ENCODE data around the gene TP53.

TP53 gene

DNA sequence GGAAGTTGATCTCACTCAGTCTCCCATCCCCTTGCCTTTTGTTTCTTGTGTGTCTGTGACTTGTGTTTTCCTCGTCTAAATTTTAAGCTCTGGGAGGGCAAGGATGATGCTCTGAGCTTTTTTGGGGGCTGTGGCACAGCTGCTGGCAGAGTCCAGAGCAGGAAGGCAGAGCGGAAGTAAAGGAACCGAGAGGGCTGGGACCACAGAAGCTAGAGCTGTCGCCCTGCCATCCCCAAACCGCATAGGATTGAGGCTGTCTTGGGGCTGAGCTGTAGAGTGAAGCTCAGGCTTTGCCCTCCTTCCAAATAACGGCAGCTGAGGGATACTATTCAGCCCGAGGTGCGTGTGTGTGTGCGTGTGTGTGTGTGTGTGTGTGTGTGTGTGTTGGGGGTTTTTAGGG, 26.5 kb upstream of the TP53 start:
- Histone ChIP-seq H3K4me3 (replicated peaks; ENCODE audit: insufficient read depth, low read length) (no peak overlapping the region), H3K27ac (replicated peaks) (no peak overlapping the region), H3K27me3 (ENCODE audit: insufficient read depth, poor library complexity, severe bottlenecking) (no peaks in the 10 kb centered on the region)
- DNase-seq (ENCODE audit: low read depth in 1 of 2, low spot score in 1 of 2) = peak in 1 of 2 experiments; percentile 29
- TF ChIP-seq GABPA (IDR thresholded peaks at IDR 0.05; ENCODE audit: low read depth) (no peak), POLR2AphosphoS5 (IDR thresholded peaks at IDR 0.05; ENCODE audit: low read depth) (no peak), SPI1 (IDR thresholded peaks at IDR 0.05; ENCODE audit: borderline replicate concordance, low read depth) (no peak)
- TF ChIP-seq, protein P1, sequence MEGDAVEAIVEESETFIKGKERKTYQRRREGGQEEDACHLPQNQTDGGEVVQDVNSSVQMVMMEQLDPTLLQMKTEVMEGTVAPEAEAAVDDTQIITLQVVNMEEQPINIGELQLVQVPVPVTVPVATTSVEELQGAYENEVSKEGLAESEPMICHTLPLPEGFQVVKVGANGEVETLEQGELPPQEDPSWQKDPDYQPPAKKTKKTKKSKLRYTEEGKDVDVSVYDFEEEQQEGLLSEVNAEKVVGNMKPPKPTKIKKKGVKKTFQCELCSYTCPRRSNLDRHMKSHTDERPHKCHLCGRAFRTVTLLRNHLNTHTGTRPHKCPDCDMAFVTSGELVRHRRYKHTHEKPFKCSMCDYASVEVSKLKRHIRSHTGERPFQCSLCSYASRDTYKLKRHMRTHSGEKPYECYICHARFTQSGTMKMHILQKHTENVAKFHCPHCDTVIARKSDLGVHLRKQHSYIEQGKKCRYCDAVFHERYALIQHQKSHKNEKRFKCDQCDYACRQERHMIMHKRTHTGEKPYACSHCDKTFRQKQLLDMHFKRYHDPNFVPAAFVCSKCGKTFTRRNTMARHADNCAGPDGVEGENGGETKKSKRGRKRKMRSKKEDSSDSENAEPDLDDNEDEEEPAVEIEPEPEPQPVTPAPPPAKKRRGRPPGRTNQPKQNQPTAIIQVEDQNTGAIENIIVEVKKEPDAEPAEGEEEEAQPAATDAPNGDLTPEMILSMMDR (IDR thresholded peaks at IDR 0.05; ENCODE audit: insufficient read depth, low read length) = no peak
- TF ChIP-seq, protein P2, sequence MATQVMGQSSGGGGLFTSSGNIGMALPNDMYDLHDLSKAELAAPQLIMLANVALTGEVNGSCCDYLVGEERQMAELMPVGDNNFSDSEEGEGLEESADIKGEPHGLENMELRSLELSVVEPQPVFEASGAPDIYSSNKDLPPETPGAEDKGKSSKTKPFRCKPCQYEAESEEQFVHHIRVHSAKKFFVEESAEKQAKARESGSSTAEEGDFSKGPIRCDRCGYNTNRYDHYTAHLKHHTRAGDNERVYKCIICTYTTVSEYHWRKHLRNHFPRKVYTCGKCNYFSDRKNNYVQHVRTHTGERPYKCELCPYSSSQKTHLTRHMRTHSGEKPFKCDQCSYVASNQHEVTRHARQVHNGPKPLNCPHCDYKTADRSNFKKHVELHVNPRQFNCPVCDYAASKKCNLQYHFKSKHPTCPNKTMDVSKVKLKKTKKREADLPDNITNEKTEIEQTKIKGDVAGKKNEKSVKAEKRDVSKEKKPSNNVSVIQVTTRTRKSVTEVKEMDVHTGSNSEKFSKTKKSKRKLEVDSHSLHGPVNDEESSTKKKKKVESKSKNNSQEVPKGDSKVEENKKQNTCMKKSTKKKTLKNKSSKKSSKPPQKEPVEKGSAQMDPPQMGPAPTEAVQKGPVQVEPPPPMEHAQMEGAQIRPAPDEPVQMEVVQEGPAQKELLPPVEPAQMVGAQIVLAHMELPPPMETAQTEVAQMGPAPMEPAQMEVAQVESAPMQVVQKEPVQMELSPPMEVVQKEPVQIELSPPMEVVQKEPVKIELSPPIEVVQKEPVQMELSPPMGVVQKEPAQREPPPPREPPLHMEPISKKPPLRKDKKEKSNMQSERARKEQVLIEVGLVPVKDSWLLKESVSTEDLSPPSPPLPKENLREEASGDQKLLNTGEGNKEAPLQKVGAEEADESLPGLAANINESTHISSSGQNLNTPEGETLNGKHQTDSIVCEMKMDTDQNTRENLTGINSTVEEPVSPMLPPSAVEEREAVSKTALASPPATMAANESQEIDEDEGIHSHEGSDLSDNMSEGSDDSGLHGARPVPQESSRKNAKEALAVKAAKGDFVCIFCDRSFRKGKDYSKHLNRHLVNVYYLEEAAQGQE (IDR thresholded peaks at IDR 0.05; ENCODE audit: insufficient replicate concordance, low read depth) = no peak

DNA sequence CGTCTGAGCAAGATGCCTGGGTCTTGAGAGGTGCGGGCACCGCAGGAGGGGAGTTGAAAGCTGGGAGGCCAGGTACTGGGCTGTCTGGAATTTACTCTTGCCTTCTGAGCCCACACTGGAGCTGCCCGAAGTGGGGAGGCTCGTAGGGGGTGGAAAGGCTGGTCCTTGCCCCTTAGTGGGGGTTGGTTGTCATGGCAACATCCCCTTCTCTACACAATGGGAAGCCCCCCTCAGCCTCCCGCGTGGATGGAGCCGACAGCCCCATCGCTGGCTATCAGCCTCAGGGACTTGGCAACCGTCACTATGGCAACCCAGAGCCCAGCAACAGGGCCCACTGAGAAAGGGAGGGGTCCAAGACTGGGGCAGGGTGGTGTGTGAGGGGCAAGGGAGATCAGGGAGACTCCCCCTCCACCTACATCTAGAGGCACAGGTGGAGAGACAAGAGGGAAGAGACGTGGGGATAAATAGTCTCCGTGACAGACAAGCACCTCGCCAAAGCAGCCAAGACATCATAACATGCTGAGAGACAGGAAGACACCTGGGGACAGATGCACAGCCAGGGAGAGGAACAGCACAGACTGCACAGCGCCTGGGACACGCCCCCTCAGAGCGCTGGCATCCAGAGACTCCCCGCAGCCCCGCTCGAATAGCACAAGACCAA, 25.0 kb upstream of the TP53 start:
- Histone ChIP-seq H3K27ac (replicated peaks) (no peak overlapping the region), H3K27me3 (ENCODE audit: insufficient read depth, poor library complexity, severe bottlenecking) (no peaks in the 10 kb centered on the region), H3K4me3 (replicated peaks; ENCODE audit: insufficient read depth, low read length) (no peak overlapping the region)
- TF ChIP-seq, protein P1 (IDR thresholded peaks at IDR 0.05; ENCODE audit: insufficient read depth, low read length) = no peak
- TF ChIP-seq POLR2AphosphoS5 (IDR thresholded peaks at IDR 0.05; ENCODE audit: low read depth) (no peak), SPI1 (IDR thresholded peaks at IDR 0.05; ENCODE audit: borderline replicate concordance, low read depth) (no peak), GABPA (IDR thresholded peaks at IDR 0.05; ENCODE audit: low read depth) (no peak)
- TF ChIP-seq, protein P2 (IDR thresholded peaks at IDR 0.05; ENCODE audit: insufficient replicate concordance, low read depth) = no peak
- DNase-seq (ENCODE audit: low read depth in 1 of 2, low spot score in 1 of 2) = no peak

DNA sequence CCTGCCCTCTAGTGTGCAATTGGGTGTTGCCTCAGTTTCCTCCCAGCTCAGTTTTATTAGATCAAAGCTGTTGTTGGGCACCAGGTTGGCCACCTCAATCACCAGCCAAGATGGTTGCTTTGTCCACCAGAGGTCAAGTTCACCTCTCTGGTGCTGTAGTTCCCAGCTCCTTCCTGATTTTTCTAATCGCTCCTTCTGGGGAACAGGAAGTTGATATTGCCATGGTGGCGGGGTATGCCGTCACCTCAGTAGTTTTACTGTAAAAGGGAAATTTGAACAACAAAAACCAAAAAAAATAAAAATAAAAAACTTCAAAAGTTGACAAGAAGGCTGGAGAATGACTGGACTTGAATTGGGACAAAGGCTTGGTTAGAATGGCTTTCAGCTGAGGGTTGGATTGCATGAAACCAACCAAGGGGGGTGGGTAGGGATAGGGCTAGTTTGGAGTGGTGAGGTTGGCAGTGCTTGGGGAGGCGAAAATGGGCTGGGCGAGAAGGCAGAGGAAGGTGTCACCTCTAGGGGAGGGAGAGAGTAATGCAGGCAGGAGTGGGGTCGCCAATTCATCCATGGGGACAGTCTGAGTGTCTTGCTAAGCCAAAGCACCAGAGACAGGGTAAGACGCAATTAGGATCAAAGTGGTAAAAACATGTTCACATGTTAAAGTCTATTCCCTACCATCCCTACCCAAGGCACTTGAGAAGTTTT, 23.9 kb upstream of the TP53 start:
- Histone ChIP-seq H3K4me3 (replicated peaks; ENCODE audit: insufficient read depth, low read length) (no peak overlapping the region), H3K27ac (replicated peaks) (no peak overlapping the region), H3K27me3 (ENCODE audit: insufficient read depth, poor library complexity, severe bottlenecking) (peaks cover 3% of the 10 kb centered on the region)
- TF ChIP-seq POLR2AphosphoS5 (IDR thresholded peaks at IDR 0.05; ENCODE audit: low read depth) = no peak
- no peak for TF ChIP-seq SPI1 (IDR thresholded peaks at IDR 0.05; ENCODE audit: borderline replicate concordance, low read depth)
- TF ChIP-seq GABPA (IDR thresholded peaks at IDR 0.05; ENCODE audit: low read depth) = no peak
- TF ChIP-seq, protein P2 (IDR thresholded peaks at IDR 0.05; ENCODE audit: insufficient replicate concordance, low read depth) = no peak
- no peak for DNase-seq (ENCODE audit: low read depth in 1 of 2, low spot score in 1 of 2)
